Measurements from ENCODE around the gene PTCHD1.

DNA sequence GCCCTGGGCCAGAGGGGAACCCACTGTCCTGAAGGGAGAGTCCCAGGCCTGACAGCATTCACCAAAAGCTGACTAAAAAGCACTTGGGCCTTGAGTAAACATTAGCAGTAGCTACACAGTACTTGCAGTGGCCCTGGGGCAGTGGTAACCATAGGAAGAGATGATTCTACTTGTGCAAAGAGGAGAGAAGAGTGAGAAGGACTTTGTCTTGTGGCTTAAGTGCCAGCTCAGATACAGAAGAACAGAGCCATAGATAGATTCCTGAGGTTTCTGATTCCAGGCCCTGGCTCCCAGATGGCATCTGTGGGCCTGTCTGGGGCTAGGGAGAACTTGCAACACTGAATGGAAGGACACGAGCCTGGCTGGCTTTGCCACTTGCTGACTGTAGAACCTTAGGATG, 100.5 kb downstream of the PTCHD1 start:
- TF ChIP-seq, protein P1, sequence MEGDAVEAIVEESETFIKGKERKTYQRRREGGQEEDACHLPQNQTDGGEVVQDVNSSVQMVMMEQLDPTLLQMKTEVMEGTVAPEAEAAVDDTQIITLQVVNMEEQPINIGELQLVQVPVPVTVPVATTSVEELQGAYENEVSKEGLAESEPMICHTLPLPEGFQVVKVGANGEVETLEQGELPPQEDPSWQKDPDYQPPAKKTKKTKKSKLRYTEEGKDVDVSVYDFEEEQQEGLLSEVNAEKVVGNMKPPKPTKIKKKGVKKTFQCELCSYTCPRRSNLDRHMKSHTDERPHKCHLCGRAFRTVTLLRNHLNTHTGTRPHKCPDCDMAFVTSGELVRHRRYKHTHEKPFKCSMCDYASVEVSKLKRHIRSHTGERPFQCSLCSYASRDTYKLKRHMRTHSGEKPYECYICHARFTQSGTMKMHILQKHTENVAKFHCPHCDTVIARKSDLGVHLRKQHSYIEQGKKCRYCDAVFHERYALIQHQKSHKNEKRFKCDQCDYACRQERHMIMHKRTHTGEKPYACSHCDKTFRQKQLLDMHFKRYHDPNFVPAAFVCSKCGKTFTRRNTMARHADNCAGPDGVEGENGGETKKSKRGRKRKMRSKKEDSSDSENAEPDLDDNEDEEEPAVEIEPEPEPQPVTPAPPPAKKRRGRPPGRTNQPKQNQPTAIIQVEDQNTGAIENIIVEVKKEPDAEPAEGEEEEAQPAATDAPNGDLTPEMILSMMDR (conservative IDR thresholded peaks at IDR 0.05 in 1 of 2, IDR thresholded peaks at IDR 0.05 in 1 of 2; ENCODE audit: low read depth in 1 of 2, low read length in 2 of 2) = no peak
- TF ChIP-seq EZH2 (IDR thresholded peaks at IDR 0.05; ENCODE audit: low read length, missing control alignments) = no peak
